Endothelial cell of umbilical vein (primary cell): ENCODE results near the gene ITIH2. TPM values are rescaled to one million over a fixed set of nuclear protein-coding genes. Genes with fewer than 3 reads are reported as not detected.

Experiments
- BruUV-seq: library from RNA; stranded (reverse); fragments of 400-500 nt; replicated peaks from 2 replicates; lab custom pipeline; 2021; lab: Mats Ljungman, UMichigan
- CTCF ChIA-PET: fragments of 300-600, 350-600 bp; sonication (Branson Sonifier 250); formaldehyde crosslinking; loops from one replicate; lab custom pipeline; 2021; ENCODE audit warnings: antibody characterized with exemption, inconsistent platforms; lab: Charles Lee
- POLR2A ChIA-PET: fragments of 300-600, 350-600 bp; sonication (Branson Sonifier 250); formaldehyde crosslinking; loops from one replicate; lab custom pipeline; 2021; ENCODE audit warnings: antibody characterized with exemption, inconsistent platforms; lab: Charles Lee
- DNase-seq: peaks from one replicate; pipeline ENCODE4 v3.0.0-alpha.2; 2011; ENCODE audit warnings: low read depth, low spot score
- FAIRE-seq: peaks from 2 replicates; lab custom pipeline; 2011; peaks lifted over from hg19 to GRCh38; lab: Jason Lieb, UNC
- H2AFZ ChIP-seq: 2 replicates; pipeline ENCODE4 v1.6.0; 2012; ENCODE audit warnings: low read depth, low read length, control low read depth, inconsistent platforms
- H3K27ac ChIP-seq: 2 replicates; pipeline ENCODE4 v1.5.1; 2011; ENCODE audit warnings: low read depth, mild to moderate bottlenecking, control low read depth, low read length, moderate library complexity; ENCODE audit not compliant: insufficient read depth
- H3K27me3 ChIP-seq, 2 experiments: 2 replicates each; pipeline versions ENCODE4 v1.6.0 to v1.6.1; 2011; ENCODE audit warnings: low read length in 2 of 2, mixed read lengths in 1 of 2; ENCODE audit not compliant: control insufficient read depth in 2 of 2, insufficient read depth in 2 of 2
- H3K36me3 ChIP-seq, 2 experiments: 2 replicates in 1 of 2; 3 replicates in 1 of 2; pipeline ENCODE4 v1.5.1; 2011; ENCODE audit warnings: low read length in 2 of 2, mild to moderate bottlenecking in 1 of 2, moderate library complexity in 1 of 2; ENCODE audit not compliant: control insufficient read depth in 2 of 2, insufficient read depth in 2 of 2; ENCODE audit errors: extremely low read depth in 1 of 2
- H3K4me1 ChIP-seq: 3 replicates; pipeline ENCODE4 v1.5.1; 2011; ENCODE audit warnings: mild to moderate bottlenecking, low read length; ENCODE audit not compliant: control insufficient read depth, insufficient read depth; ENCODE audit errors: extremely low read depth
- H3K4me2 ChIP-seq: 2 replicates; pipeline ENCODE4 v1.6.1; 2011; ENCODE audit warnings: low read length, control low read depth, mixed read lengths; ENCODE audit not compliant: insufficient read depth
- H3K4me3 ChIP-seq, 3 experiments: fragments of 200-600 bp in 1 of 3; sonication (generic), shearing (Covaris generic) in 1 of 3; replicated peaks in 1 of 3; 2 replicates each; pipeline ENCODE4 v1.5.1; 2011 to 2016; ENCODE audit warnings: control low read depth in 3 of 3, low read length in 3 of 3, mild to moderate bottlenecking in 2 of 3, inconsistent platforms in 1 of 3, low read depth in 1 of 3, moderate library complexity in 1 of 3; ENCODE audit not compliant: insufficient read depth in 1 of 3
- H3K79me2 ChIP-seq: 2 replicates; pipeline ENCODE4 v1.6.0; 2012; ENCODE audit warnings: low read length, inconsistent platforms; ENCODE audit not compliant: control insufficient read depth, insufficient read depth
- H3K9ac ChIP-seq: replicated peaks from 2 replicates; pipeline ENCODE3; 2011; ENCODE audit warnings: low read length, control low read depth; ENCODE audit not compliant: insufficient read depth; ENCODE audit errors: extremely low read depth
- H3K9me1 ChIP-seq: replicated peaks from 3 replicates; pipeline ENCODE4 v1.6.0; 2011; ENCODE audit warnings: mild to moderate bottlenecking, low read length; ENCODE audit not compliant: control insufficient read depth, insufficient read depth; ENCODE audit errors: extremely low read depth
- H3K9me3 ChIP-seq: replicated peaks from 2 replicates; pipeline ENCODE4 v1.5.1; 2012; ENCODE audit warnings: low read length, inconsistent platforms; ENCODE audit not compliant: control insufficient read depth, insufficient read depth
- H4K20me1 ChIP-seq: replicated peaks from 2 replicates; pipeline ENCODE3; 2011; ENCODE audit warnings: mild to moderate bottlenecking, low read length; ENCODE audit not compliant: control insufficient read depth, insufficient read depth; ENCODE audit errors: extremely low read depth
- EZH2 ChIP-seq: IDR thresholded peaks from 2 replicates; pipeline ENCODE4 v1.6.1; 2012; ENCODE audit warnings: borderline replicate concordance, low read depth, mild to moderate bottlenecking, moderate library complexity, low read length, inconsistent platforms; ENCODE audit not compliant: severe bottlenecking
- FOS ChIP-seq: IDR thresholded peaks from 2 replicates; pipeline ENCODE4 v1.6.1; 2011; ENCODE audit warnings: mild to moderate bottlenecking, low read length, moderate library complexity, borderline replicate concordance; ENCODE audit not compliant: insufficient read depth
- GATA2 ChIP-seq: IDR thresholded peaks from 2 replicates; pipeline ENCODE4 v1.7.0; 2011; ENCODE audit warnings: low read depth, mild to moderate bottlenecking, moderate library complexity, mixed read lengths, low read length; ENCODE audit not compliant: insufficient read length, insufficient read depth
- JUN ChIP-seq: IDR thresholded peaks from 2 replicates; pipeline ENCODE4 v1.6.1; 2011; ENCODE audit warnings: borderline replicate concordance, low read depth; ENCODE audit not compliant: insufficient read length, insufficient read depth
- MYC ChIP-seq: IDR thresholded peaks from one replicate; pipeline ENCODE4 v1.6.1; 2011; ENCODE audit warnings: mild to moderate bottlenecking, low read depth, low read length
- POLR2AphosphoS5 ChIP-seq: IDR thresholded peaks from 2 replicates; pipeline ENCODE4 v1.6.1; 2012; ENCODE audit warnings: low read depth, mild to moderate bottlenecking, control low read depth, low read length, moderate library complexity; ENCODE audit not compliant: insufficient read depth
- dilution Hi-C: fragments of 300-500 bp; cut with MboI; formaldehyde crosslinking; loops from one replicate; pipeline ENCODE4 v1.15.0; 2019; ENCODE audit warnings: low sequenced_read_pairs; ENCODE audit not compliant: extremely low pct_ligation_motif_present
- intact Hi-C: fragments of 100-400 bp; cut with micrococcal nuclease; formaldehyde crosslinking; loops from one replicate; pipeline ENCODE4 v1.10.0; 2022
- polyA plus RNA-seq, 4 experiments: library from polyadenylated mRNA; depleted of rRNA in 3 of 4; stranded (reverse) in 3 of 4; unstranded in 1 of 4; fragments of >200 nt; gene quantifications; 2 replicates each; pipeline versions ENCODE4 v1.2.1 to v1.2.3, GENCODE V29; 2011 to 2012; ENCODE audit warnings: missing spikeins in 1 of 4
- total RNA-seq: library from RNA; stranded (reverse); gene quantifications from 2 replicates; pipeline ENCODE4 v1.2.3, GENCODE V29; 2021
- TF ChIP-seq, protein P1 (sequence below): IDR thresholded peaks from 2 replicates; pipeline ENCODE4 v1.6.1; 2011; ENCODE audit not compliant: insufficient read depth, insufficient read length
- TF ChIP-seq, protein P2 (sequence below), 2 donors: IDR thresholded peaks; 1 replicate in 1 of 2; 2 replicates in 1 of 2; pipeline ENCODE4 v1.5.1; 2011; ENCODE audit warnings: low read length in 2 of 2, mild to moderate bottlenecking in 2 of 2, moderate library complexity in 2 of 2, control low read depth in 1 of 2, inconsistent platforms in 1 of 2, low read depth in 1 of 2; ENCODE audit not compliant: insufficient read depth in 1 of 2; ENCODE audit errors: extremely low read depth in 1 of 2

Gene ITIH2
- total and polyA plus RNA-seq, 2 donors (not counting 3 experiments of a cell fraction or from before 2014, with no cell fraction given) = not detected

DNA sequence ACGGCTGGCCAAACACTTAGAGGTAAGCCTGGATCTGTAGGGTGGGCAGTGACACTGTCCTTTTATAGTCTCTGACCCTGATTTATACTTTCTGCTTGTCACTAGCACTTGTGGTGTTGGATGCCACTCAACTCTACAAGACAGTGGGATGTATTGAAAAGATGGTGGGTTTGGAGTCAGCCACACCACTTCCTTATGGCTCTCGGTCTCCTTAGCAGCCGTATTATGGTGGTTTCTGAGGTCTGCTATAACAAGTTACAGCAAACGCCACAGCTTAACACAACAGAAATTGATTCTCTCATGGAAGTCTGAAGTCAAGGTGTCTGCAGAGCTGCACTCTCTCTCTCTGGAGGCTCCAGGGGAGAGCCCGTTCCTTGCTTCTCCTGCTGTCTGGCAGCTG lies 14.7 kb downstream of the ITIH2 start:
- CTCF ChIA-PET = no interaction called here
- POLR2A ChIA-PET = no interaction called here
- Histone ChIP-seq H3K9me3 (no peaks in the 10 kb centered on the region), H3K9me1 (no peaks in the 10 kb centered on the region), H4K20me1 (no peaks in the 10 kb centered on the region), H3K4me2 (no peak overlapping the region), H2AFZ (no peak overlapping the region), H3K4me1 (no peaks in the 10 kb centered on the region), H3K9ac (no peak overlapping the region), H3K27me3 (no peaks in the 10 kb centered on the region), H3K79me2 (no peaks in the 10 kb centered on the region), H3K4me3 (no peak overlapping the region), H3K27ac (no peak overlapping the region), H3K36me3 (no peaks in the 10 kb centered on the region)
- BruUV-seq = no TSS peak
- TF ChIP-seq GATA2 (no peak), FOS (no peak), MYC (no peak), JUN (no peak), EZH2 (no peak), POLR2AphosphoS5 (no peak)
- TF ChIP-seq, protein P1, sequence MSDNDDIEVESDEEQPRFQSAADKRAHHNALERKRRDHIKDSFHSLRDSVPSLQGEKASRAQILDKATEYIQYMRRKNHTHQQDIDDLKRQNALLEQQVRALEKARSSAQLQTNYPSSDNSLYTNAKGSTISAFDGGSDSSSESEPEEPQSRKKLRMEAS = no peak
- TF ChIP-seq, protein P2, sequence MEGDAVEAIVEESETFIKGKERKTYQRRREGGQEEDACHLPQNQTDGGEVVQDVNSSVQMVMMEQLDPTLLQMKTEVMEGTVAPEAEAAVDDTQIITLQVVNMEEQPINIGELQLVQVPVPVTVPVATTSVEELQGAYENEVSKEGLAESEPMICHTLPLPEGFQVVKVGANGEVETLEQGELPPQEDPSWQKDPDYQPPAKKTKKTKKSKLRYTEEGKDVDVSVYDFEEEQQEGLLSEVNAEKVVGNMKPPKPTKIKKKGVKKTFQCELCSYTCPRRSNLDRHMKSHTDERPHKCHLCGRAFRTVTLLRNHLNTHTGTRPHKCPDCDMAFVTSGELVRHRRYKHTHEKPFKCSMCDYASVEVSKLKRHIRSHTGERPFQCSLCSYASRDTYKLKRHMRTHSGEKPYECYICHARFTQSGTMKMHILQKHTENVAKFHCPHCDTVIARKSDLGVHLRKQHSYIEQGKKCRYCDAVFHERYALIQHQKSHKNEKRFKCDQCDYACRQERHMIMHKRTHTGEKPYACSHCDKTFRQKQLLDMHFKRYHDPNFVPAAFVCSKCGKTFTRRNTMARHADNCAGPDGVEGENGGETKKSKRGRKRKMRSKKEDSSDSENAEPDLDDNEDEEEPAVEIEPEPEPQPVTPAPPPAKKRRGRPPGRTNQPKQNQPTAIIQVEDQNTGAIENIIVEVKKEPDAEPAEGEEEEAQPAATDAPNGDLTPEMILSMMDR (IDR thresholded peaks at IDR 0.05; ENCODE audit: extremely low read depth in 1 of 2, insufficient read depth in 1 of 2, low read depth in 1 of 2, low read length in 2 of 2) = no peak
- intact Hi-C loops (no loop called here), dilution Hi-C loops (no loop called here)
- DNase-seq (no peak), FAIRE-seq (no peak)
